HG02852 (cell line): ENCODE measurements around the gene CIT.

ENCODE experiments used
- ATAC-seq: cut with Tn5 transposase; IDR thresholded peaks from one replicate; pipeline ENCODE4 v1.9.1; 2021; ENCODE audit warnings: mild to moderate bottlenecking, moderate library complexity; ENCODE audit not compliant: unreplicated experiment

Gene CIT

GRCh38 chr12:119857041-119857591, 20.0 kb downstream of the CIT start:
- no peak for ATAC-seq

- no peak for ATAC-seq
These were observed 26.8 kb downstream of the CIT start for GRCh38 chr12:119850330-119850729.

GRCh38 chr12:119843100-119843499, 34.0 kb downstream of the CIT start:
- no peak for ATAC-seq

GRCh38 chr12:119842380-119842779, 34.7 kb downstream of the CIT start:
- ATAC-seq, result no peak

- ATAC-seq, result no peak
These were observed 35.5 kb downstream of the CIT start for GRCh38 chr12:119841433-119842210.

GRCh38 chr12:119840582-119840981, 36.5 kb downstream of the CIT start:
- ATAC-seq, result no peak

- ATAC-seq, result no peak
These were observed 37.0 kb downstream of the CIT start for GRCh38 chr12:119840168-119840567.

- ATAC-seq, result no peak
These were observed 38.1 kb downstream of the CIT start for GRCh38 chr12:119838826-119839600.

GRCh38 chr12:119836781-119837180, 40.3 kb downstream of the CIT start:
- ATAC-seq, result no peak

- no peak for ATAC-seq
These were observed 42.1 kb downstream of the CIT start for GRCh38 chr12:119835068-119835467.

- no peak for ATAC-seq
These were observed 47.7 kb downstream of the CIT start for GRCh38 chr12:119829439-119829838.

- ATAC-seq, result no peak
These were observed 48.8 kb downstream of the CIT start for GRCh38 chr12:119828300-119828699.

- ATAC-seq, result no peak
These were observed 49.4 kb downstream of the CIT start for GRCh38 chr12:119827760-119828159.

GRCh38 chr12:119826661-119827445, 50.3 kb downstream of the CIT start:
- ATAC-seq, result no peak

- ATAC-seq, result no peak
These were observed 51.9 kb downstream of the CIT start for GRCh38 chr12:119825262-119825661.

GRCh38 chr12:119822046-119822445, 55.1 kb downstream of the CIT start:
- ATAC-seq, result no peak

GRCh38 chr12:119819322-119819721, 57.8 kb downstream of the CIT start:
- ATAC-seq, result no peak

GRCh38 chr12:119817546-119818343, 59.4 kb downstream of the CIT start:
- no peak for ATAC-seq

- peak; percentile 66 for ATAC-seq
These were observed 68.1 kb downstream of the CIT start for GRCh38 chr12:119809023-119809422.

- ATAC-seq, result no peak
These were observed 68.7 kb downstream of the CIT start for GRCh38 chr12:119808441-119808840.
